IgD-negative memory B cell (primary cell): Measurements from ENCODE around the gene LARP4B. TPM values are rescaled to one million over a fixed set of nuclear protein-coding genes. Genes with fewer than 3 reads are reported as not detected.
A peak's percentile ranks its signal among the peaks of the same experiment; 100 is the strongest.

ENCODE experiments used
- H3K27ac Mint-ChIP-seq, 3 donors: one replicate each; pipeline ENCODE4 v1.8.0; 2020 to 2022; ENCODE audit warnings: mild to moderate bottlenecking in 3 of 3, mixed read lengths in 3 of 3, moderate library complexity in 1 of 3
- H3K27me3 Mint-ChIP-seq: one replicate; pipeline ENCODE4 v1.8.0; 2021; ENCODE audit warnings: mixed read lengths
- H3K36me3 Mint-ChIP-seq: one replicate; pipeline ENCODE4 v1.8.0; 2020; ENCODE audit warnings: mild to moderate bottlenecking, mixed read lengths
- H3K4me1 Mint-ChIP-seq, 3 donors: one replicate each; pipeline ENCODE4 v1.8.0; 2020 to 2022; ENCODE audit warnings: mixed read lengths in 3 of 3, mild to moderate bottlenecking in 1 of 3
- H3K4me3 Mint-ChIP-seq, 4 donors: one replicate each; pipeline ENCODE4 v1.8.0; 2020 to 2022; ENCODE audit warnings: mild to moderate bottlenecking in 4 of 4, mixed read lengths in 4 of 4, moderate library complexity in 3 of 4
- H3K9me3 Mint-ChIP-seq, 3 donors: one replicate each; pipeline ENCODE4 v1.8.0; 2020 to 2021; ENCODE audit warnings: mixed read lengths in 3 of 3, mild to moderate bottlenecking in 1 of 3
- polyA plus RNA-seq: library from polyadenylated mRNA; unstranded; fragments of 300-500 nt; fragmentation: Illumina TruSeq; gene quantifications from one replicate; pipeline ENCODE4 v1.2.3, GENCODE V29; 2021

Gene LARP4B
- polyA plus RNA-seq, 1 donor from 2014 or later: 31.3 TPM

DNA sequence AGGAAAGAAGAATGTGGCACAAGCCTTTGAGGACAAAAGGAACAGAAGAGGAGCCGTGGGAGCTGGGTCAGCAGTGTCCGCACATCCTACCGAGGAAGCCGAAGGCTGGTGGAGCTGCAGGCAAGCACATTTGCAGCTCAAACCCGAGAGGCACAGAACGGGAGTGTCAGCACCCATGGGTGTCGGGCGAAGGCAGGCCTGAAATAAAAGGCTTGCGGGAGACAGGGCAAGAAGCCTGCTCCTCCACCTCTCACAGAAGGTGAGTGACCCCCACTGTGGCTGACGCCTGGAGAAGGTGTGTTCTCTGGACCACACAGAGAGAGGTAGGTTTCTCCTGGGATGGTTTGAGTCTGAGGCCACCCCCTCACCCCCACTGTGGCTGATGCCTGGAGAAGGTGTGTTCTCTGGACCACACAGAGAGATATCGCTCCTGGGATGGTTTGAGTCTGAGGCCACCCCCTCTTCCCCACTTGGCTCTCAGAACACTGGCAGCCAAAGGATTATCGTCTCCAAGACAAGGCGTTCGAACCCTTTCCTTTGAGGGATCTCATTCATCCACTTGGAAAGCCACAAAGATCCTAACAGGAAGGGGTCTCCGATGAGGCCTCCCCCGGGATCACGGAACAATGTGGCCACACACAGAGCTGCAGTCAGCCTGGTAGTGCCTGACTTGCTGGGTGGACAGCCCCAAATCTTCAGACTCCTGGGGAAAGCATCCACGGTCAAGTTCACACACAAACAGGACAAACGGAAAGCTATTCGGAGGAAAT, 35.1 kb upstream of the LARP4B start:
- H3K4me1 Mint-ChIP-seq: peaks cover 0 to 1% (median 0%) of the 10 kb centered on the region in 3 donors
- no peaks in the 10 kb centered on the region for H3K36me3 Mint-ChIP-seq
- H3K27ac Mint-ChIP-seq: no peak overlapping the region
- peaks cover 18% of the 10 kb centered on the region for H3K27me3 Mint-ChIP-seq
- no peak overlapping the region for H3K4me3 Mint-ChIP-seq
- H3K9me3 Mint-ChIP-seq: peaks cover 0 to 4% (median 3%) of the 10 kb centered on the region in 3 donors

DNA sequence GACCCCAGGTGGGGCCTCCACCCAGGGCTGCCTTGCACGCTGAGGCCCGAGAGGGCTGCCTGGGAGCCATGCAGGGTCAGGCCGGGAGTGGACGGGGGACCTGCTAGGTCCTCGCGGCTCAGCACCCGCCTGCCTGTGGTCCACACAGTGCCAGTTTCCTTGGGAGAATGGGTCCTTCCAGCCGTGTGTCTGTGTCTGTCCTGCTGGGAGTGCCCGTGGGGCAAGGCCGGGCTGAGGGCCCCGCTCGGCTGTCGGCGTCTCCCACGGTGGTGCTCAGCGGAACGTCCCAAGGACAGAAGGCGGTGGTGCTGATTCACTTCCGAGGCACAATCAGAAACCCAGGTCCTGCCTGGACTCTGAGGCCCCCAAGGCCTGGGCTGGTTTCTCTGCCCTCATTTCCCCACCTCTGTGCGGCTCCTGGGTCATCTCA, 33.5 kb upstream of the LARP4B start:
- Mint-ChIP-seq H3K27ac (no peak overlapping the region), H3K27me3 (peaks cover 15% of the 10 kb centered on the region), H3K36me3 (no peaks in the 10 kb centered on the region), H3K9me3 (peaks cover 0 to 3% (median 2%) of the 10 kb centered on the region in 3 donors), H3K4me3 (no peak overlapping the region), H3K4me1 (no peaks in the 10 kb centered on the region)

DNA sequence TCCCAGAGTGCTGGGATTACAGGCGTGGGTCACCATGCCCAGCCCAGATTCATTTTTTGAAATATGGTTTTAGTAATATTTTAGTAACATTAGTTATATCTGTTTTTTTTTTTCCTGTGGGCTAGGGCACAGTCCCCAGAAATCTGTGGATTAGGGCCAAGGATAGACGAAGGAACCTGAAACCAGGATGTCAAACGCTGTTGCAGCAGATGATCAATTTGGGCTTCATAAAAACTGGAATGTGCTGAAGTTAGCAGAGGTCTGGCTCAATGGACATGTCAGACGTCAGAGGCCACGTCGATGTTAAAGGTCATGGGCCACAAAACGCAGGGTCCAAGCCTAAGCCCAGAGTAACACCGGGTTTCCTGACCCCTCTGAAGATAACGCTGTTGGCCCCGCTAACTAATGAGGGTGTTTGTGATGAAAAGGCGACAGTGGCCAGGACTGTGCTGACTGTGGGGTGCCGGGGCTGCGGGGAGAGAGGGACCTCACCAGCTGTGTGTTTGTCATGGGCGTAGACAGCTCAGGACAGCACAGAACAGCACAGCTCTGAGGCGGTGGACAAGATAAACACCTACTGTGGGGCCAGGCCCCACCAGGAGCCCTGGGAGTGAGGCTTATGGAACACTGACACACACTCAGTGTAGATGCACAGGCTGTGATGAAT, 32.9 kb upstream of the LARP4B start:
- Mint-ChIP-seq H3K9me3 (peaks cover 0 to 3% (median 2%) of the 10 kb centered on the region in 3 donors), H3K4me1 (no peaks in the 10 kb centered on the region), H3K4me3 (no peak overlapping the region)

DNA sequence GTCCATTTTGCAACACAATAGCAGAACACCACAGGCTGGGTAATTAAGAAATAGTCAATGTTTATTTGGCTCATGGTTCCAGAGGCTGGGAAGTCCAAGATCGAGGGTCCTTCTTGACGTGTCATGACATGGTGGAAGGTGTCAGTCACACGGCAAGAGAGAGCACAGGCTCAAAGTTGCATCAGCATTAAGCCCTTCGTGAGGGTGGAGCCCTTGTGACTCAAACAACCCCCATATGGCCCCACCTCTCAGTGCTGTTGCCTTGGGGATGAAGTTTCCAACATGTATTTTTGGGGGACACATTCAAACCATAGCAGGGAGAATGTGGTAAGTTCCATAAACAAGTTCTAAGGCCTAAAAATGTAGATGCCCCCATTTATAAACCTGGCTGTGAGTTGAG, 32.1 kb upstream of the LARP4B start:
- H3K27me3 Mint-ChIP-seq: peaks cover 13% of the 10 kb centered on the region
- no peaks in the 10 kb centered on the region for H3K36me3 Mint-ChIP-seq
- H3K9me3 Mint-ChIP-seq: peaks cover 0 to 3% (median 2%) of the 10 kb centered on the region in 3 donors
- no peak overlapping the region for H3K4me3 Mint-ChIP-seq
- no peaks in the 10 kb centered on the region for H3K4me1 Mint-ChIP-seq
- H3K27ac Mint-ChIP-seq: no peak overlapping the region

More for the DNA sequence above, 32.9 kb upstream of the LARP4B start:
- H3K27me3 Mint-ChIP-seq: peaks cover 18% of the 10 kb centered on the region
- H3K36me3 Mint-ChIP-seq: no peaks in the 10 kb centered on the region
- no peak overlapping the region for H3K27ac Mint-ChIP-seq

DNA sequence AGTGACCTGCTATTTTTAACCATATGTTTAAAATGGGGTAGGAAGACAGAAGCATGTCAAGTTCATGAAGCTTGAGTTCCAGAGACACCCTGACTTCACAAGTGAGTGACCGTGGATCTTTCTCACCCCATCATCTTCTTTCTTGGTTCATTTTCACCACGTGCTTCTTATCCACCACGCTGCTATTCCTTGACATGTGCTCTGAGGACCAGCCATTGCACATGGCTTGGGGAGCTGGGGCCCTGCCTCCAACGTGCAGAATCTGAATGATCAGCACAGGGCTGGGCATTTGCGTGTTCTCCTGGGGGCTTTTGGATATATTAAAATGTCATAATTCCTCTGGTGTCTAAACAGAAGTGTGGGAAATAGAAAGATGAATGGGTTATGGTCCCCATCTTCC, 31.7 kb upstream of the LARP4B start:
- Mint-ChIP-seq H3K4me1 (no peaks in the 10 kb centered on the region), H3K27ac (no peak overlapping the region), H3K36me3 (peaks cover under 1% of the 10 kb centered on the region)

DNA sequence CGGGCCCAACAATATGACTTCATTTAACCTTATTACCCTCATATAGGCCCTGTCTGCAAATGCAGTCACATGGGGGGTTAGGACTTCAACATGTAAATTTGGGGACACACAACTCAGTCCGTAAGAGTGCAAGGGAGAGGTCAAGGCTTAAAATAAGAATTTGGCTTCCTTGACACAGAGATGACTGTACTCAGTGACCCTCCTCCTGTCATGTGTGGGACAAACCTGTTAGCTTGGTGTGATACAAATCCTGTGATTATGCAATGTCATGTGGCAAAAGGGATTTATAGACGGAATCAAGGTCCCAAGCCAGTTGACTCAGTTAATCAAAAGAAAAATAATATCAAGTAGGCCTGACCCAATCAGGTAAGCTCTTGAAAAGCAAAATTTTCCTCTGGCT, 30.8 kb upstream of the LARP4B start:
- H3K9me3 Mint-ChIP-seq: peaks cover 0 to 2% (median 2%) of the 10 kb centered on the region in 3 donors
- no peaks in the 10 kb centered on the region for H3K4me1 Mint-ChIP-seq
- H3K36me3 Mint-ChIP-seq: peaks cover 3% of the 10 kb centered on the region
- no peak overlapping the region for H3K27ac Mint-ChIP-seq
- peaks cover 8% of the 10 kb centered on the region for H3K27me3 Mint-ChIP-seq
- no peak overlapping the region for H3K4me3 Mint-ChIP-seq

More for the DNA sequence above, 31.7 kb upstream of the LARP4B start:
- H3K4me3 Mint-ChIP-seq: peak overlapping the region in 1 of 4 donors; percentile 49
- H3K27me3 Mint-ChIP-seq: peaks cover 11% of the 10 kb centered on the region
- peaks cover 0 to 3% (median 2%) of the 10 kb centered on the region in 3 donors for H3K9me3 Mint-ChIP-seq

DNA sequence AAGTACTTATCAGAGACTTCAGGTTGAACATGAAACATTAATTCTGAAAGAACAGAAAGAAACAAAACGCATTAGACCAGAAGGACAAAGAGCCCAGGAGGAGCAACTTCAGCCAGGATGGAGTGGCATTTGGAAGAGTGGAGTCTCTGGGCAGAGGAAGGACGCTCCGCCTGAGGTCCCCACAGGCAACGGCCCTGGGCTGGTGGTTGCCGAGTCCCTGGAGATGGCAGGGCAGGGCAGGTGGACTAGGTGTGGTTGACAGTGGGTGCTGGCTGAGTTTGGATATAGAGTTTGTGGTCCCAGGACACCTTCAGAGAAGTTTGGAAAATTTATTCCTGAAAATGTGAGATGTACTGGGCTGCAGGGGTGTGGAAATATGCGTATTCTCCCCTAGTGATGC, 27.4 kb upstream of the LARP4B start:
- Mint-ChIP-seq H3K4me3 (no peak overlapping the region), H3K4me1 (no peaks in the 10 kb centered on the region), H3K9me3 (peaks cover 0 to 2% (median 0%) of the 10 kb centered on the region in 3 donors), H3K27me3 (peaks cover 10% of the 10 kb centered on the region), H3K27ac (no peak overlapping the region), H3K36me3 (peaks cover 3% of the 10 kb centered on the region)

DNA sequence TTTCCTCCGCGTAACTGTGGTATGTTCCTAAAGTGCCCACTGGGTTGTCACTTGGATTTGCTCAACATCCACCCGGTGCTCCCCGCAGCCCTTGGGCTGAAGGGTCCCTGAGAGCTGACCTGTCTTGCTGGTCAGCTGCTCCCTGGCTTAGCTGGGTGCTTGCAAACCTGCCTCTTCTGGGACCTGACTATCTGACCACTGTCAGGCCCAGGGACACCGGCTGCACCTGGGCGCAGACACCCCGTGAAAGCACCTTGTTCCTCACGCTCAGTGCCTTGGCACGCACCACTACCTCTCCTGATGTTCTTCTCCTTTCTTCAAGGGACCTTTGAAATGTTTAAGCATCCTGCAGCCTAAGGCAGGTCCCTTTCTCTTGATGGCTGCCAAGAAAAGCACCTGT, 26.6 kb upstream of the LARP4B start:
- peaks cover 12% of the 10 kb centered on the region for H3K27me3 Mint-ChIP-seq
- no peak overlapping the region for H3K4me3 Mint-ChIP-seq
- H3K4me1 Mint-ChIP-seq: no peaks in the 10 kb centered on the region
- peaks cover 0 to 2% (median 0%) of the 10 kb centered on the region in 3 donors for H3K9me3 Mint-ChIP-seq
- no peak overlapping the region for H3K27ac Mint-ChIP-seq
- peaks cover 3% of the 10 kb centered on the region for H3K36me3 Mint-ChIP-seq

DNA sequence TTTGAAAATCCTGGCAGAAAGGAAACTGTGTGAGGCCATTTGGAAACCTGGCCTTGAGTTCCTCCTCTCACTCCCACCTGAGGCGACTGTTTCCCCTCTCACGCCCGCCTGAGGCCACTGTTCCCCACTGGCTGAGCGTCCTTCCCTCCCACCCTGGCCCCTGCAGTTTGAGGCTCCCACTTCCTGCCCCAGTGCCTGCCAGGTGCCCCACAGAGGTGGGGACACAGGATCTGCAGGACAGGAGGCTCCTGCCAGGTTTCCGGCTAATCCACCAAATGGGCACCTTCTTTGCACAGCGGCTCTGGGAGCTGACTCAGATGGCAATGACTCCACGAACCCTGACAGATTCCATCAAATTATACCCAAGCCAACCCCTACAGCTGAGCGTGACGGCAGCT, 24.3 kb upstream of the LARP4B start:
- Mint-ChIP-seq H3K4me1 (no peaks in the 10 kb centered on the region), H3K4me3 (no peak overlapping the region), H3K9me3 (no peaks in the 10 kb centered on the region), H3K27me3 (peaks cover 12% of the 10 kb centered on the region), H3K36me3 (peaks cover 3% of the 10 kb centered on the region), H3K27ac (no peak overlapping the region)

DNA sequence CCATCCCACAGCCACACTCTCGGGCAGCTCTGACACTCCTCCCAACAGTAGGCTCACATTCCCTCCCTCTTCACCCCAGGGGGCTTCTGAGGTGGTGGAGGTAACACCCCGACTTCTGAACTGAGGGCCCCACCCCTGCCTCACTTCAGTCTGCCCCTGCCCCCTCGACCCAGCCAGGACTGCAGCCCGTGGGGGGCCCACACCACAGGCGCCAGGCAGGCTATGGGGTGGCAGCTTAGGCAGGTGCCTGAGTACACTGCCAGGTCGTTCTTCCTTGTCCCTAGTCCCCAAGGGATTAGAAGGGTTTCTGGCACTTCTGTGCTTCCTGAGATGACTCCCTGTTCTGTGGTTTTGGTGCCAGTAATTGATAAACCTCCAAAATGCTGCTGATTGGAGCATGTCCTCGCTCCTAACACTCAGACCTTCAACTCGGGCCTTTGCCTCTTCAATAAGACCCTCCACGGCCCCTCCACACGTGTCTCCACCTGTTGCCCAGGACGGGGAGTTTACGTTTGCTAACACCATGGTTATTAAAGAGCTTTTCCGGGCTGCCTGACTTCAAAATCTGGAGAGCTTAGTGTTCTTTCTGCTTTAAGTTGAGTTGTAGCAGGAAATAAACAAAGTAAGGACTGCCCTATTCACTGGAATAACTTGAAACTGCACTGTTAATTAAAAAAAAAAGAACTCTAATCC, 23.8 kb upstream of the LARP4B start:
- Mint-ChIP-seq H3K27me3 (peaks cover 14% of the 10 kb centered on the region), H3K9me3 (no peaks in the 10 kb centered on the region), H3K27ac (no peak overlapping the region), H3K4me3 (no peak overlapping the region), H3K36me3 (peaks cover 3% of the 10 kb centered on the region), H3K4me1 (peaks cover 0 to under 1% (median 0%) of the 10 kb centered on the region in 3 donors)

DNA sequence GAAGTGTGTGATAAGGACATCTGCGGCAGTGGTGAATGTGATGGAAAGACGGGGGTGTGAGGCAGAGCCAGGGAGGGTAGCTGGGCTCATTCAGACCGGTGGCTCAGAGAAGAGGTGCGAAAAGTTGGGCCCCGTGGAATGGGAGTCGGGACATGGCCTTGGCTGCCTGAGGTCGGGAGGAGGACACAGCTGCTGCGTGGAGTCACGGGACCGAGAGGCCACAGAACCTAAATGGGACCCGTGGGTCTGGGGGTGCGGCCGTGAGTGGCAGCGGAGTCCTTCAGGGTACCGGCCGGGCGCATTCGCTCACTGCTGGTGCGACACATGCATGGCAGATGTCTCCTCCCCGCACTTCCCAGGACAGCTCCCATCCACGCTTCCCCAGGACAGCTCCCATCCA, 22.9 kb upstream of the LARP4B start:
- H3K27me3 Mint-ChIP-seq: peaks cover 15% of the 10 kb centered on the region
- H3K9me3 Mint-ChIP-seq: no peaks in the 10 kb centered on the region
- H3K36me3 Mint-ChIP-seq: peaks cover 3% of the 10 kb centered on the region
- no peak overlapping the region for H3K27ac Mint-ChIP-seq
- no peak overlapping the region for H3K4me3 Mint-ChIP-seq
- peaks cover 4 to 9% (median 6%) of the 10 kb centered on the region in 3 donors for H3K4me1 Mint-ChIP-seq

DNA sequence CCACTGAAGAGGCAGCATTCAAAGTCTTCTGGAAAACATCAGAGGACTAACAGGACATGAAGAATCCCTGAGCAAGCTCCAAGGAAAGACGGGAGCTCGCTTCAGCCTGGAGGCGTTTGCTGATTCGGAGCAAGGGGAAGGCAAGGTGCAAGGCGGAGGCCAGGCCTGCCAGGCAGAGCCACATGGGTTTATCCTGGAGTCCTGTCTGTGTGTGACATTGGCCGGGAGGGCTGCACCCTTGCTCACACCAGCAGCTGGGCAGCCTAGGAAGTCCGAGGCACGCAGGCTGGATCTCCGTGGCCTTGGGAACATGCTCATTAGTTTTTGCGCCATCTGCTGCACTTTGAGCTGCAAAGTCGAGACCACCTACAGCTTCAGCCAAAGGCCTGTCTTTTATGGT, 22.3 kb upstream of the LARP4B start:
- no peak overlapping the region for H3K27ac Mint-ChIP-seq
- no peak overlapping the region for H3K4me3 Mint-ChIP-seq
- peaks cover 3% of the 10 kb centered on the region for H3K36me3 Mint-ChIP-seq
- no peaks in the 10 kb centered on the region for H3K9me3 Mint-ChIP-seq
- peaks cover 7 to 12% (median 8%) of the 10 kb centered on the region in 3 donors for H3K4me1 Mint-ChIP-seq
- peaks cover 17% of the 10 kb centered on the region for H3K27me3 Mint-ChIP-seq

DNA sequence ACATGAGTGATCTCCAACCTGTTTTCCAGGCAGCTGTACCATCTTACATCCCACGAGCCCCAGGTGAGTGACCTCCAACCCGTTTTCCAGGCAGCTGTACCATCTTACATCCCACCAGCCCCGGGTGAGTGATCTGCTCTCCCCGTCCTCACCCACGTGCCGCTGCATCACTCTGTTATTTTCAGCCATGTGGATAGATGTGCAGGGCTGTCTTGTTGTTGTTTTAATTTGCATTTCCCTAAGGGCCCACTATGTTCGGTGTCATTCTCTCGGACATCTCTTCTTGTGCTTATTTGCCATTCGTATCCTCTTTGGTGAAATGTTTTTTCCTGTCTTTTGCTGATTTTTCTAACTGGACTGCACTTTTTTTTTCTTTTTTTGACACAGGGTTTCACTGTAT, 17.9 kb upstream of the LARP4B start:
- Mint-ChIP-seq H3K36me3 (no peaks in the 10 kb centered on the region), H3K4me3 (peak overlapping the region in 3 of 4 donors; percentile 34 to 70 (median 35)), H3K27ac (no peak overlapping the region), H3K4me1 (peaks cover 9 to 12% (median 11%) of the 10 kb centered on the region in 3 donors), H3K9me3 (no peaks in the 10 kb centered on the region), H3K27me3 (peaks cover 14% of the 10 kb centered on the region)

DNA sequence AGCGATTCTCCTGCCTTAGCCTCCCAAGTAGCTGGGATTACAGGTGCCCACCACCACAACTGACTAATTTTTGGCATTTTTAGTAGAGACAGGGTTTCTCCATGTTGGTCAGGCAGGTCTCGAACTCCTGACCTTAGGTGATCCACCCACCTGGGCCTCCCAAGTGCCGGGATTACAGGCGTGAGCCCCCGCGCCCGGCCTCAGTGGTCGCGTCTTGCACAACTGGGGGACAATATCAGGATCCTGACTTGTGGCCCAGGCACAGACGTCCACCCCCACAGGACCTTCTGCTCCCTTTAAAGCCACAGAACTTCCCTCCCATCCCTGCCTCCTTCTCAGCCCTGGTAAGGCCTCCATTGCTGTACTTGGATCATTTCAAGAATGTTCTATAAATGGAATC, 16.8 kb upstream of the LARP4B start:
- Mint-ChIP-seq H3K4me1 (peaks cover 17 to 19% (median 18%) of the 10 kb centered on the region in 3 donors), H3K9me3 (no peaks in the 10 kb centered on the region), H3K4me3 (no peak overlapping the region), H3K36me3 (no peaks in the 10 kb centered on the region), H3K27me3 (peaks cover 12% of the 10 kb centered on the region), H3K27ac (peak overlapping the region in 1 of 3 donors; percentile 60)

DNA sequence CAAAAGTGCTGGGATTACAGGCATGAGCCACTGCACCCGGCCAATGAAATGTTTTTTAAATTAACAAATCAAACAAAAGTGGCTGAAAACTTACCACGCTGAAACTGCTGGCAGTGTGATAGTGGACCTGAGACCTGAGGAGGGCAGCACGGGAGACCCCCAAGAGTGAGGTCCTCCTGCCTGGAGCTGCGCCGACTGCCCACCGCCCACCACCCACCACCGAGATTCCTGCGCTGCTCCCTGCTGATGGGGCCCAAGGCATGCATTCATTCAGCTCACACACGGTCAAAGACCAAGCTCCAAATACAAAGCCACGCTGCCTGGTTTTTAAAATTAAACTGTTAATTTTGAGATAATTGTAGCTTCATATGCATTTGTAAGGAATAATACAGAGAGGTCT, 16.4 kb upstream of the LARP4B start:
- Mint-ChIP-seq H3K4me3 (no peak overlapping the region), H3K27ac (no peak overlapping the region), H3K36me3 (no peaks in the 10 kb centered on the region), H3K4me1 (peaks cover 17 to 20% (median 18%) of the 10 kb centered on the region in 3 donors), H3K27me3 (peaks cover 12% of the 10 kb centered on the region), H3K9me3 (no peaks in the 10 kb centered on the region)
